ENCODE data around the gene ECI2.

GRCh38 chr6:4153514-4153985 is 18.2 kb upstream of the ECI2 start:
- no peak for TF ChIP-seq ZNF239 (tag by site-specific recombination; IDR thresholded peaks at IDR 0.05)
- TF ChIP-seq ZFP37 (tag by site-specific recombination; IDR thresholded peaks at IDR 0.05), result no peak
- TF ChIP-seq ZNF121 (tag by site-specific recombination; IDR thresholded peaks at IDR 0.05), result no peak
- no peak for TF ChIP-seq REST (tag by site-specific recombination; IDR thresholded peaks at IDR 0.05)
- no peak for TF ChIP-seq ZBTB11 (tag by site-specific recombination; conservative IDR thresholded peaks at IDR 0.05; ENCODE audit: low read depth)
- no peak for TF ChIP-seq ZNF473 (tag by site-specific recombination; IDR thresholded peaks at IDR 0.05)
